Left lobe of liver (tissue), 2 donors: ENCODE results near the gene CLBA1. TPM values are rescaled to one million over a fixed set of nuclear protein-coding genes. Genes with fewer than 3 reads are reported as not detected.

ENCODE experiments used
- ATAC-seq: fragments of 200-7000 bp; cut with Tn5 transposase; one replicate; pipeline ENCODE4 v1.9.1; 2020; ENCODE audit warnings: mild to moderate bottlenecking, moderate library complexity
- DNase-seq: peaks from one replicate; pipeline ENCODE4 v3.0.0-alpha.2; 2020; ENCODE audit warnings: low spot score
- total RNA-seq: library from RNA; stranded (reverse); gene quantifications from one replicate; pipeline ENCODE4 v1.2.1, GENCODE V29; 2021
- donor health status: DM: no; HTN: no; CAD: no; lungs with moderate emphysema.
- donor health status: DM: no; HTN: yes; CAD: no.

Gene CLBA1
- total RNA-seq, 1 donor from 2014 or later: 2.2 TPM

DNA sequence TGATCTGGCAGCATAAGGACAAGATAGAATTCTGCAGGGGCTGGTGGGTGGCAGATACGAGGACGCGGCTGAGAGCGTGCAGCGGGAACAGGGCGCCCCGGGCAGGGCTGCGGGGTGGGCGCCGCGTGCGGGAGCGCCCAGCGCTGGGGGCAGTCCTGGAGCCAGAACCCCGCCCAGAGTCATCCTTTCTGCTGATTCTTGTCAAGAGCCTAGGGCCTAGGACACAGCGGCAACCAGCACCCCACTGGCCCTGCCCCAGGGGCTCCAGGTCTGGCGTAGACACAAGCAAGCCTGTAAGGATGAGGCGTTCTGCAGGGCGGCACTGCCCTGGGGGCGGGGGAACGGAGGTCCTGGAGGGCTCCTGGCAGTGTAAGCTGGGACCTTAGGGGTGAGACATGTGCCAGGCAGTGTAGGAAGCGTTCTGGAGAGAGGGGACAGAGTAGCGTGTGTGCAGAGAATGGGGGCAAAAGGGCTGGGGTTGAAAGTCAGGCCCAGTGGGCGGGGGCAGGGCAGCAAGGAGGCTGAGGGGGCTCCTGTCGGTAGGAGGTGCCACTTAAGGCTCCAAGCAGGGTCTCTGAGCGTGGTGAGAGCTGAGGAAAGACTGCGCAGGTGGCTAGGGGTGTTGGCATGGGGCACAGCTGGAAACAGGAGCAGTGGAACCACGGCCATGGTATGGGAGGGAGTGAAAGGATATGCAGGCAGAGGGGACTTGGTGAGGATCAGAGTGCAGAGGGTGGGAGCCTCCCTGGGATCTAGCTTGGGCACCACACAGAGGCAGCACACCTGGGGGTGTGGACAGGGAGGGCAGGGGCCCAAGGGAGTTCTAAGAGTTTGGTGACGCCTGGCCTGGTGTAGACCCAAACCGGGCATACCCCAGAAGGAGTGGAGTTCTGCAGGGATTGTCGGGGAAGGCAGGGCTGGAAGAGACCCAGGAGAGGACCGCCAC is 6.6 kb upstream of the CLBA1 start:
- ATAC-seq: no peak
- peak; percentile 40 for DNase-seq

- peak; percentile 89 for DNase-seq
- ATAC-seq: peak; percentile 70
Observed at GRCh38 chr14:104979758-104980610, 5.6 kb upstream of the CLBA1 start.

DNA sequence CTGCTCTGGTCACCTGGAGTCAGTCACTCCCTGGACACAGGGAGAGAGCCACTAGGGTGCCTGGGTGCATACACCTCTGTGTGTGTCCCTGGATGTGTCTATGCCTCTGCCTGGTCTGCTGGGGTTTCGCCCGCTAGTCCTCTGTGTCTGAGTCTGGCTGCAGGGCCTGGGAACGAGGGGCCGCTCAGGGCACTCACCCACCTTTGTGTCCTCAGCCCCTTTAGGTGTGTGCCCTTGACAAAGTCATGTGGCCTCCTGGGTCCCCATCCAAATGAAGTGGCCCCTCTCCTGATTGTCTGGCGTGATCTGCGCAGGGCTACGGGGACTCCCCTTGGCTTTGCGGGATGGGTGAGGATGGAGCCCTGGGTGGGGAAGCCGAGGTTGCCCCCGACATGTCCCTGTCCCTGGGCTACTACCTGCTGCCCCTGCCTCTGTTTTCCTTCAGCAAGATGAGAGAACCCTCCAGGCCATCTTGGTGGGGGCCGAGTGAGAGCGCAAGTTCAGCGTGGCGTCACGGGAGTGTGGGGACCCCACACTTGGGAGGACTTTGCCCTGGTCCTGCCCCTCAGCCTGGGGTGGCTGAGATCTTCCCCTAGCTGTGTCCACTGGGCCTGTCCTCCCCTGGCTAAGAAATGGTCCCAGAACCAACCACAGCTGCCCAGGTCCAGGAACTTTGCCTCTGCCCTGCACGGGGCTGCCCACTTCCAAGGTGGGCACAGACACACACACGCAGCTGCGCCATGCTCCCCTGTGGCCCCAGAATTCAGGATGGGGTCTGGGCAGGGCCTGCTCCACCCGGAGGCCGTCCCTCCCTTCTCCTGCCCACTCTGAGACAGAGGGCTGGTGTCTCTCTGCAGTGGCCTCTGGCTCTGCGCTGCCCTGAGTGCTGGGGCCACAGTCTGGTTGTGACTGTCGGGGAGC is 4.7 kb upstream of the CLBA1 start:
- no peak for DNase-seq
- ATAC-seq: no peak

- ATAC-seq (no peak), DNase-seq (peak; percentile 44)
Observed at GRCh38 chr14:104981699-104982541, 3.7 kb upstream of the CLBA1 start.

DNA sequence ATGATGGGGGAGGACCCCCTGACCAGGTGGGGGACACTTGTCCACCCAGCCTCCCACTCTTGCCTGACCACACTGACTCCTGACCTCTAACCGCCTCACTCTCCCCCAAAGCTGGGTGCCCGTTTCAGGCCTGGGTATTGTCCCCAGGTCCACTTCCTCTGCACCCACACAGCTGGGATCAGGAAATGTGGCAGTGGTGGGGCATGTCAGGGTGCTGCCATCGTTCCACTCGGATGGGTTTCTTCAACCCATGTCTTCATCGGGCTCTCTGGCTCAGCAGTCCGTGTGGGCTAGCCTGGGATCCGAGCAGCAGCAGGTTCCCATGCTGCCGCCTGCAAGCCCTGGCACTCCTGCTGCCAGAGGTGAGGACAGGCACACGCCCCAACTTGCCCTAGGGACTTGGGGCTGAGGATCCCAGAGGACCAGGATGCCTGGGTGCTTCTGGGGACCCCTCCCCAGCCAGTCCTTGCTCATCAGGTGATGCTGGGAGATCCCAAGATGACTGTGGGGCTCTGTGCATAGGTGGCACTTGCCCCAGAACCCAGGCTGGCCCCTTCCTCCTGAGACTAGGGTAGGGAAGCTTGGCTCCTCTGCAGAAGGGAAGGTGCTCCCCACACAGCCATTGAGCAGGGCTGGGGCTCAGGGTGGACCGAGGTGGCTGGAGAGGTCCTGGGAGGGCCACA is 2.9 kb upstream of the CLBA1 start:
- no peak for ATAC-seq
- DNase-seq: no peak

DNA sequence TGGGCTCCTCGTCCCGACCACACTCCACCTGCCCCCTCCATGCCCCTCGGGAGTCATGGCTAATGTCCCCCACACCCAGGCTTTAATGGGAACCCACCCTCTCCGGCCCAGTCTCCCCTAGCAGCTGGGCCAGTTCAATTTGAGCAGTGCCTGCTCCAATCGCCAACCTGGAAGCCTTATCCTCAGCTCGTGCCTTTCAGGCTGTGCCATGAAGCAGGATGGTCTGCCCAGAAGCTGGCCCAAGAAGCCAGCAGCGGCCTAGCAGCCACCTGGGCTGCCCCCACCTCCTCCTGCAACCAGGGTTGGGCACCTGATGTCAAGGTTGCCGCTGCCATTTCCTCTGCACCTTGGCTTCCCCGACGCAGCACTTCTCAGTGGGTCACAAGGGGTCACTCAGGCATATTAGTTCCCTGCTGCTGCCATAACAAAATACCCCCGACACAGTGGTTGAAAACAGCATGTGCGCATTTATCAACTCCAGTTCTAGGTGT is 2.3 kb upstream of the CLBA1 start:
- ATAC-seq (no peak), DNase-seq (no peak)

GRCh38 chr14:104984056-104984894 is 1.3 kb upstream of the CLBA1 start:
- no peak for DNase-seq
- ATAC-seq: no peak

- ATAC-seq (no peak), DNase-seq (no peak)
Observed at GRCh38 chr14:104986487-104987164, 1.0 kb downstream of the CLBA1 start.

GRCh38 chr14:104989236-104989950 is 3.8 kb downstream of the CLBA1 start:
- DNase-seq (no peak), ATAC-seq (no peak)

- no peak for ATAC-seq
- no peak for DNase-seq
Observed at GRCh38 chr14:104989951-104990303, 4.3 kb downstream of the CLBA1 start.

DNA sequence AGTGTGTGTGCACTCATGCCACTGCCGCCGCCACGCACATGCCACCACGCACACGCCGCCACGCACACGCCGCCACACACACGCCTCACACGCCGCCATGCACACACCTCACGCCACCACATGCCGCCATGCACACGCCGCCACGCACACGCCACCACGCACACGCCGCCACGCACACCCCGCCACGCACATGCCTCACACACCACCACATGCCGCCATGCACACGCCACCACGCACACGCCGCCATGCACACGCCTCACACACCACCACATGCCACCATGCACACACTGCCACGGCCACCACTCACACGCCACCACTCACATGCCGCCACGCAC is 6.3 kb downstream of the CLBA1 start:
- DNase-seq: no peak
- ATAC-seq: no peak

GRCh38 chr14:104992501-104992900 is 6.9 kb downstream of the CLBA1 start:
- no peak for ATAC-seq

GRCh38 chr14:104993306-104993705 is 7.7 kb downstream of the CLBA1 start:
- DNase-seq: no peak

More at GRCh38 chr14:104992501-104992900, 6.9 kb downstream of the CLBA1 start:
- DNase-seq: no peak

GRCh38 chr14:104993808-104994591 is 8.4 kb downstream of the CLBA1 start:
- no peak for DNase-seq
- ATAC-seq: no peak

More at GRCh38 chr14:104993306-104993705, 7.7 kb downstream of the CLBA1 start:
- no peak for ATAC-seq

DNA sequence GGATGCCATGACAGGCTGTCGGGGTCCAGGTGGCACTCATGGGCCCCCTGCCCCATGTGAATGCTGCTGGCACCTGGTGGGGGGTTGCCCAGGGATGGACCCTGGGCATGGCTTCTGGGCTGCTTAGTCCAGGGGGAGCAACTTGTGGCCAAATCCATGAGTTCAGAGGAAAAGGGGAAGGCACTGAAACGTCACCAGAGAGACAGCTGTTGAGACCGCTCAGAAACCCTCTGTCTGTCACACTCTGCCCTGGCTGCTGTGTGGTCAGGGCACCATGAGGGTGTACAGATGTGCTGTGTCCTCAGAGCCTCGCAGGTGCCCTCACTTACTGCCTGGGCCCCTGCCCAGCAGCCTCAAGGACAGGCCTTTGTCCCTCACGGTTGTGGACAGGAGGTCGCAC is 9.4 kb downstream of the CLBA1 start:
- ATAC-seq (no peak), DNase-seq (no peak)

DNA sequence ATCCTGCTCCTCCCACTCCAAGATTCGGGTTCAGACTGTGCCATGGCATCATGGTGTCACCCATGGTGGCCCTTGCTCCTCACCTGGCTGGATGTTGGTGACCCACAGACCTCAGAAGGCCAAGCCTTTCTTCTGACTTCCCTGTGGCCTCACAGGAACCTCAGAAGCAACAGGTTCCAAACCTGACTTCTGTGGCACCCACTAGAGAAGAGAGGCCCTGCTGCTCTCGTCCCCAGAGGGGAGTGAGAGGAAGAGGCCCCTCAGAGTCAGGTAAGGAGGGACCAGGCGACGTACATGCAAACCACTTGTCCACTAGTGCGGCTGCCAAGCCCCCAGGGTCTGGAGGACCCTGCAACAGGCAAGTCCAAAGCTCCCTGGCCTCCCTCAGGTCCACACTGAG is 10.4 kb downstream of the CLBA1 start:
- DNase-seq (no peak), ATAC-seq (no peak)
